Astrocyte of the cerebellum (primary cell): ENCODE measurements around the gene IFT88.

Experiments
- DNase-seq: peaks from one replicate; pipeline ENCODE4 v3.0.0-alpha.2; 2011; ENCODE audit warnings: low read depth
- H3K4me3 ChIP-seq: 2 replicates; pipeline ENCODE4 v1.5.1; 2011; ENCODE audit warnings: mild to moderate bottlenecking, low read depth, low read length, moderate library complexity
- CTCF ChIP-seq: IDR thresholded peaks from 2 replicates; pipeline ENCODE4 v1.5.1; 2012; ENCODE audit warnings: low read length, low read depth, moderate library complexity, mild to moderate bottlenecking; ENCODE audit errors: missing control alignments
- in situ Hi-C: cut with HindIII; loops from 2 replicates; pipeline ENCODE4 v1.10.0; 2017; ENCODE audit warnings: low sequenced_read_pairs

The IFT88 gene

GRCh38 chr13:20727856-20728255 is 160.9 kb downstream of the IFT88 start:
- no peak for TF ChIP-seq CTCF
- DNase-seq: no peak
- H3K4me3 ChIP-seq: no peak overlapping the region
- in situ Hi-C loops: no loop called here

- H3K4me3 ChIP-seq: no peak overlapping the region
- no peak for TF ChIP-seq CTCF
- DNase-seq: no peak
- in situ Hi-C loops: no loop called here
Measured at GRCh38 chr13:20728579-20729311, 161.8 kb downstream of the IFT88 start.

GRCh38 chr13:20729633-20730585 is 163.0 kb downstream of the IFT88 start:
- DNase-seq: no peak
- no peak for TF ChIP-seq CTCF
- in situ Hi-C loops: no loop called here
- H3K4me3 ChIP-seq: no peak overlapping the region

GRCh38 chr13:20738616-20739015 is 171.7 kb downstream of the IFT88 start:
- in situ Hi-C loops: no loop called here
- no peak overlapping the region for H3K4me3 ChIP-seq
- no peak for TF ChIP-seq CTCF
- no peak for DNase-seq

- H3K4me3 ChIP-seq: no peak overlapping the region
- no peak for DNase-seq
- TF ChIP-seq CTCF: no peak
- in situ Hi-C loops: no loop called here
Measured at GRCh38 chr13:20740021-20740420, 173.1 kb downstream of the IFT88 start.
